Lung (tissue), 12 donors: Measurements from ENCODE around the gene LCN10. TPM values are rescaled to one million over a fixed set of nuclear protein-coding genes. Genes with fewer than 3 reads are reported as not detected.
"Not testable (repeated sequence)": the region's sequence is repeated elsewhere in the genome, so short reads cannot be mapped to it uniquely, and the experiment has no call there.

ENCODE experiments used
- ATAC-seq: fragments of 200-7000 bp; cut with Tn5 transposase; one replicate; pipeline ENCODE4 v1.9.1; 2020; ENCODE audit warnings: moderate number of reproducible peaks; ENCODE audit not compliant: insufficient read depth, low FRiP score
- DNase-seq, 3 donors: peaks; one replicate each; pipeline ENCODE4 v3.0.0-alpha.2; 2013 to 2017
- H3K27ac ChIP-seq, 2 donors: one replicate each; pipeline ENCODE4 v1.5.1; 2013; ENCODE audit warnings: mild to moderate bottlenecking in 2 of 2, moderate library complexity in 2 of 2, control low read depth in 1 of 2, inconsistent platforms in 1 of 2, low read depth in 1 of 2, low read length in 1 of 2
- H3K27me3 ChIP-seq, 3 donors: one replicate each; pipeline ENCODE4 v1.5.1; 2013; ENCODE audit warnings: low read length in 2 of 3; ENCODE audit not compliant: control insufficient read depth in 3 of 3, insufficient read depth in 3 of 3
- H3K36me3 ChIP-seq, 4 donors: one replicate each; pipeline ENCODE4 v1.5.1; 2013; ENCODE audit warnings: low read length in 4 of 4, mild to moderate bottlenecking in 1 of 4, moderate library complexity in 1 of 4; ENCODE audit not compliant: control insufficient read depth in 4 of 4, insufficient read depth in 4 of 4
- H3K4me1 ChIP-seq, 5 donors: one replicate each; pipeline ENCODE4 v1.5.1; 2013; ENCODE audit warnings: low read length in 5 of 5, mild to moderate bottlenecking in 2 of 5, moderate library complexity in 1 of 5; ENCODE audit not compliant: control insufficient read depth in 5 of 5, insufficient read depth in 5 of 5
- H3K4me3 ChIP-seq: one replicate; pipeline ENCODE4 v1.5.1; 2013; ENCODE audit warnings: mild to moderate bottlenecking, control low read depth, moderate library complexity
- H3K9ac ChIP-seq, 2 donors: one replicate each; pipeline ENCODE4 v1.5.1; 2013; ENCODE audit warnings: low read length in 2 of 2, control low read depth in 1 of 2; ENCODE audit not compliant: insufficient read depth in 1 of 2
- H3K9me3 ChIP-seq, 4 donors: one replicate each; pipeline ENCODE4 v1.5.1; 2013; ENCODE audit warnings: low read length in 3 of 4, mild to moderate bottlenecking in 1 of 4, moderate library complexity in 1 of 4; ENCODE audit not compliant: control insufficient read depth in 4 of 4, insufficient read depth in 3 of 4
- CTCF ChIP-seq: IDR thresholded peaks from 2 replicates; pipeline ENCODE4 v1.5.1; 2012; ENCODE audit warnings: mild to moderate bottlenecking; ENCODE audit errors: control extremely low read depth, extremely low read depth
- WGBS, 2 donors: extraction: QIAGEN DNeasy Blood & Tissue Kit; methylation state at CpG; one replicate each; pipeline ENCODE4 v1.1.7; 2013; 5-methylcytosine and 5-hydroxymethylcytosine counted together
- polyA plus RNA-seq, 2 donors: library from polyadenylated mRNA; stranded (reverse); fragments of 200-250 nt; gene quantifications; one replicate each; pipeline ENCODE4 v1.2.1, GENCODE V29; 2013
- total RNA-seq, 2 donors: library from RNA; depleted of rRNA in 1 of 2; stranded (reverse); fragments of >200 nt in 1 of 2; gene quantifications; one replicate each; pipeline ENCODE4 v1.2.1, GENCODE V29; 2014 to 2021
- donor health status: control.
- donor health status: control.
- donor health status: Bipolar disorder and iron deficiency.
- donor health status: healthy.
- donor health status: DM: yes; HTN: yes; CAD: no.

The LCN10 gene
- total and polyA plus RNA-seq, 4 donors, result 0.72 to 6.4 (median 4.7) TPM; not detected in 1

GRCh38 chr9:136771907-136772415 is 29.2 kb upstream of the LCN10 start:
- peaks cover 0 to 3% (median 0%) of the 10 kb centered on the region in 3 donors for H3K27me3 ChIP-seq
- no peak for TF ChIP-seq CTCF
- H3K9me3 ChIP-seq, result peaks cover 0 to 7% (median 2%) of the 10 kb centered on the region in 4 donors
- DNase-seq (no peak), ATAC-seq (no peak)
- H3K4me1 ChIP-seq, result peaks cover 0 to 2% (median 0%) of the 10 kb centered on the region in 5 donors
- no peak overlapping the region for H3K4me3 ChIP-seq
- WGBS, 2 donors, result 71 to 85% methylated on average over 3 of the region's 3 CpGs
- H3K27ac ChIP-seq, result no peak overlapping the region
- H3K36me3 ChIP-seq, result no peaks in the 10 kb centered on the region
- H3K9ac ChIP-seq, result no peak overlapping the region

GRCh38 chr9:136769710-136770191 is 27.0 kb upstream of the LCN10 start:
- H3K27me3 ChIP-seq, result peaks cover 0 to 3% (median 0%) of the 10 kb centered on the region in 3 donors
- H3K9ac ChIP-seq, result no peak overlapping the region
- no peaks in the 10 kb centered on the region for H3K36me3 ChIP-seq
- no peak overlapping the region for H3K27ac ChIP-seq
- DNase-seq (peak in 1 of 3 donors; percentile 32), ATAC-seq (no peak)
- H3K4me3 ChIP-seq, result no peak overlapping the region
- 8 to 12% methylated on average over 14 to 16 of the region's 16 CpGs for WGBS, 2 donors
- H3K9me3 ChIP-seq, result peaks cover 0 to 7% (median 2%) of the 10 kb centered on the region in 4 donors
- no peak for TF ChIP-seq CTCF
- peaks cover 0 to 2% (median 0%) of the 10 kb centered on the region in 5 donors for H3K4me1 ChIP-seq

- DNase-seq, result peak in 2 of 3 donors; percentile 23 to 42
- WGBS, 2 donors, result 46 to 57% methylated on average over 17 to 18 of the region's 18 CpGs
- not testable (repeated sequence) for H3K4me3 ChIP-seq, H3K9me3 ChIP-seq, H3K36me3 ChIP-seq, H3K27me3 ChIP-seq, H3K27ac ChIP-seq, H3K9ac ChIP-seq, H3K4me1 ChIP-seq, ATAC-seq
Observed at GRCh38 chr9:136766410-136767120, 23.8 kb upstream of the LCN10 start.

- not testable (repeated sequence) for H3K9ac ChIP-seq, H3K4me3 ChIP-seq, H3K27ac ChIP-seq, H3K4me1 ChIP-seq, H3K27me3 ChIP-seq, DNase-seq, ATAC-seq, H3K36me3 ChIP-seq, H3K9me3 ChIP-seq
- WGBS, 2 donors, result 80 to 87% methylated on average over 14 of the region's 14 CpGs
Observed at GRCh38 chr9:136765745-136766409, 23.1 kb upstream of the LCN10 start.
